GM12872 (cell line): ENCODE data around the gene CXCR6.

ENCODE experiments used
- TF ChIP-seq, protein P1 (sequence below): IDR thresholded peaks from 3 replicates; pipeline ENCODE4 v1.5.1; 2011; ENCODE audit warnings: low read depth, mild to moderate bottlenecking, low read length, moderate library complexity; ENCODE audit not compliant: insufficient read depth

Gene CXCR6

DNA sequence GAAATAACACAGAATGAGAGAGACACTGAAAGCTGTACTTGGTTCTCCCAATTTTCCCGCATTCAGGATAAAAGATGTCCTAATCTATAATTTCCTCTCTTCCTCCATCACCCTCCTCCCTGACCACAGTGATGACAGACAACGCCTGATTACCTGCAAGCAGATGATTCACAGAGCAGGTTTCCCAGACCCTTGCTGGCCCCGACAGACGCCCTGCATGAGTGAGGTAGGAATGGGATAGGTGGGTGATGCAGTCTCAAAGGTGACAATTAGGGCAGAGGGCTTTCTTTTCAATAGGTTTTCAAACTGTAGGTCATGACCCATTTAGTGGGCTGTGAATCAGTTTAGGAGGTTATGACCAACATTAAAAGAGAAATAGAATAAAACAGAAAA is 5.2 kb upstream of the CXCR6 start:
- TF ChIP-seq, protein P1, sequence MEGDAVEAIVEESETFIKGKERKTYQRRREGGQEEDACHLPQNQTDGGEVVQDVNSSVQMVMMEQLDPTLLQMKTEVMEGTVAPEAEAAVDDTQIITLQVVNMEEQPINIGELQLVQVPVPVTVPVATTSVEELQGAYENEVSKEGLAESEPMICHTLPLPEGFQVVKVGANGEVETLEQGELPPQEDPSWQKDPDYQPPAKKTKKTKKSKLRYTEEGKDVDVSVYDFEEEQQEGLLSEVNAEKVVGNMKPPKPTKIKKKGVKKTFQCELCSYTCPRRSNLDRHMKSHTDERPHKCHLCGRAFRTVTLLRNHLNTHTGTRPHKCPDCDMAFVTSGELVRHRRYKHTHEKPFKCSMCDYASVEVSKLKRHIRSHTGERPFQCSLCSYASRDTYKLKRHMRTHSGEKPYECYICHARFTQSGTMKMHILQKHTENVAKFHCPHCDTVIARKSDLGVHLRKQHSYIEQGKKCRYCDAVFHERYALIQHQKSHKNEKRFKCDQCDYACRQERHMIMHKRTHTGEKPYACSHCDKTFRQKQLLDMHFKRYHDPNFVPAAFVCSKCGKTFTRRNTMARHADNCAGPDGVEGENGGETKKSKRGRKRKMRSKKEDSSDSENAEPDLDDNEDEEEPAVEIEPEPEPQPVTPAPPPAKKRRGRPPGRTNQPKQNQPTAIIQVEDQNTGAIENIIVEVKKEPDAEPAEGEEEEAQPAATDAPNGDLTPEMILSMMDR = no peak

DNA sequence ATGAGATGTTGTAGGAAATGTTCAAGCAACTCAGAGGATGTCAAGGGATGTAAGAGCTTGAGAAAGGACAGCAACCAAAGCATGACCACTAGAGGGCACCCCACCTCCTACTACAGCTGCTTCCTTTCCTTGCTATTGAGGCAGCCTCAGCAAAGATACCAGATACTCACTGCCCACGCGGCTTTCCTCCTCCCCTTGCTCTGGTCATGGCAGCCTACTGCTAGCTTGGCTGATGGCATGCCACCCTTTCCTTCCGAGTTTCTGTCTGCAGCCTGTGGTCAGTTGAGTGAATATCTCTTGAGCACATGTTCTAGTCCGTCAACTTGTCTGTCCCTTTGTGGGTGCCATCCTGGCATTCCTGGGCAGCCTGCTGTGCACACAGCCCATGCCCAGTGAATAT is 4.4 kb upstream of the CXCR6 start:
- TF ChIP-seq, protein P1 = peak; percentile 97

DNA sequence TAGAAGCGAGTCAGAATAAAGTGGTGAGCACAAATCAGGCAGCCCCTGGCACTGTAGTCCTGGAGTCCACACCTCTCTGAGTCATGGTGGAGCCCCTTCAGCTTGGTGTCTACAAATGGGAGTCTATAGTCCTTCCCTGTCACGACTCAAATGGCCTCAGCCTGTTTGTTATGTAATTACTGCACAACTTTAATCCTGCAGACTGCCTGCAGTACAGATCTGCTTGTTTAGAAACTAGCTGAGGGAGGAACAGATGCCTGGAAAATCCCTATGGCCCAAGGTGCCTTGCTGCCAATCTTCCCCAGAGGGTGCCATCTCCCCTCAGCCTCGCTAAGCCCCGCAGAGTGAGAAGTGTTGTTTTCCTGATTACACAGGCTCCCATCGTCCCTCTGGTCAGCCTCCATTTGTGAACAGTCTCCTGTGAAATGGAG is 3.9 kb upstream of the CXCR6 start:
- TF ChIP-seq, protein P1 = no peak

DNA sequence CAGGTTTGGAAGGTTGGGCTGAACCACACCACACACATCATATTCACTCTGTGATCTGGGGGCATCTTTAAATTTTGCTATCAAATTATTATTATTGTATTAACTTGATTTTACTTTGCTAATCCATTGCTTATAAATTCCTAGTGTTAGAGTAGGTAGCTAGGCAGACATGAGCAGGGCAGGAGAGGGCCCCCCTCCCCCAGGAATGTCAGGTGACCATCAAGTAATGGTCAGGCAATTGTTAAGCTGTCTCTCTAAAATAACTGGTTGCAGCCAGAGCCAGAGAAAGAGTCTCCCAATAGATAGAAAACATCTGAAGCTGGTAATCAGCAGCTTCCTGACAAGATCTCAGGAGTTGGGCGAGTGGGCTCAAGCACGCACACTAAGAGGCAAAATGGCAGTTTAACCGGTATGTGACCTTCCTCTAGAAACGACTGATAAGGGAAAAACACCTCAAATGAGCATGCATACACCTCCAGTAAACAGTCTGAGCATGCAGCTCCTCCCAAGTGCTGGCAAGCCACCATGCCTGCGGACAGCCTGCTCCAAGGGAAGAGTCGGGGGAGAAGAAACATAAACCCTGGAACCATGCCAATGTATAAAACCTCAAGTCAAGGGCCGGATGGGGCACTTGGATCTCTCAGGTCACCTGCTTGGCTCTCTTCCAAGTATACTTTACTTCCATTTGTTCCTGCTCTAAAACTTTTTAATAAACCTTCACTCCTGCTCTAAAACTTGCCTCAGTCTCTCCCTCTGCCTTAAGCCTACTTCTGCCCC is 3.1 kb upstream of the CXCR6 start:
- TF ChIP-seq, protein P1 = no peak

DNA sequence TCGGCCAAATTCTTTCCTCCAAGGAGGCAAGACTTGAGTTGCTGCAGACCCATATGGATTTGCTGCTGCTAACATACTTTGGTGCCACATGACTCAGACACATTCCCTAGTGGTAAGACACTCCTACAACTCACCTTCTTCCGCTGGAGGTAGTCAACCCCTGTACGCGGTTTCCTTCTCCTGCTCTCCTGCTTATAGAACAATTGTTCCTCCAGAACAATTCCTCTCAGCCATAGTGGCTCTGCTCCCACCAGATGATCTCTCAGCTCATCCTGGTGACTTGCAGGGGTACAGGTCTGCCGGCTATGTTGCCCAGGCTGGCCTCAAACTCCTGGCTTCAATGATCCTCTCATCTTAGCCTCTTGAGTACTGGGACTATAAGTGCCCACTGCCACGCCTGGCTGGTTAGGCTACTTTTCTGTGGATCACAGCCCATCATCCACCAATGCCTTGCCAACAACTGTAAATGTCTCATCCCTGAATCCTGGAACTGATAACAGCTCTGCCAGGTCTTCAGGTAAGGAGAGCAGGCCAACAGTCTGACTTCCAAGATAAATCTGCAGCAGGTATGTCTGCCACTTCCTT is 2.4 kb upstream of the CXCR6 start:
- TF ChIP-seq, protein P1 = no peak

DNA sequence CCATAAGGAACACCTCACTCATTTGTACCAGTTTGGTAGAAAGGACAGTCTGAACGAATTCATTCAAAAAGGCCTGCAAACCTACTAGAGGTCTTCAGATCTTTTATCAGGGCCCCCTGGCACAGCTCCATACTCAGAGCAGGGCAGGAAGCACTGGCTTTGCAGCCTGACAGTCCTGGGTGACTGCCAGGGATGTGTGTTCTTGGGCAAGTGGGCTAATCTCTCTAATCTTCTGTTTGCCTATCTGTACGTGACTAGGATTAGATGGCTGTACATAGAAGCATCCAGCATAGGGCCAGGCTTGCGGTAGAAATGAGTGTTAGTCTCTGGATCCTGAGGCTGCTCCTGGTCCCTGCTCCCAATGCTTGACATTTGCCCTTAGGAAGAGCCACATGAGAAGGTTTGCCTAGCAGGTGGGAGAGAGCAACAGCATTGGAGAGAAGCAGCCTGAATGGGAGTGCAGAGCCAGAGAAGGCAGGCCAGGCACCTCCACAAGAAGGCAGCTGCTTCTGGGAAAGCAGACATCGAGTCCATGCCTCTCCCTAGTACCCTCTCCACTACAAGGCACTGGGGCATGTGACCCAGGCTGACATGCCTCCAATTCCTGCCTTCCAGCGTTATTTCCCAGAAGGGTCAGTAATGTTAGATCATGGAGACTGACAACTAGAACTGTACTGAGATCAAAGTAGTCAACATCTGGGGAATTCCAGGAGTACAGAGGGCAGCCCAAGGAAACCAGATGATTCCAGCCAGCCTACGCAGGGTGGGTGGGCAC is 1.0 kb upstream of the CXCR6 start:
- TF ChIP-seq, protein P1 = no peak
